Naive thymus-derived CD4-positive, alpha-beta T cell (primary cell): Measurements from ENCODE around the gene MED13. TPM values are rescaled to one million over a fixed set of nuclear protein-coding genes. Genes with fewer than 3 reads are reported as not detected.

Source experiments
- ATAC-seq: fragments of 150-1000 bp; cut with Tn5 transposase; 2 replicates; pipeline ENCODE4 v1.10.0; 2021; ENCODE audit warnings: mild to moderate bottlenecking, moderate library complexity
- CTCF ChIA-PET: fragments of 350-600 bp; sonication (Branson Sonifier 250); formaldehyde crosslinking; loops from one replicate; lab custom pipeline; 2021; ENCODE audit warnings: antibody characterized with exemption; lab: Charles Lee
- POLR2A ChIA-PET: fragments of 350-600 bp; sonication (Branson Sonifier 250); formaldehyde crosslinking; loops from one replicate; lab custom pipeline; 2021; ENCODE audit warnings: antibody characterized with exemption, inconsistent platforms; lab: Charles Lee
- DNase-seq, 9 donors: peaks; one replicate each; pipeline versions ENCODE4 v3.0.0 to v3.0.0-alpha.2; 2020 to 2022; ENCODE audit warnings: mixed read lengths in 1 of 9
- H3K27ac ChIP-seq: one replicate; pipeline ENCODE4 v1.7.0; 2013; ENCODE audit warnings: mild to moderate bottlenecking, low read depth, low read length, moderate library complexity
- H3K27me3 ChIP-seq, 2 donors: one replicate each; pipeline ENCODE4 v1.7.0; 2013; ENCODE audit warnings: low read length in 2 of 2, mild to moderate bottlenecking in 2 of 2, moderate library complexity in 2 of 2; ENCODE audit not compliant: control insufficient read depth in 2 of 2, insufficient read depth in 2 of 2
- H3K36me3 ChIP-seq, 3 experiments: 1 replicate in 2 of 3; 2 replicates in 1 of 3; pipeline ENCODE4 v1.7.0; 2013; ENCODE audit warnings: low read length in 3 of 3, mild to moderate bottlenecking in 3 of 3, moderate library complexity in 1 of 3; ENCODE audit not compliant: insufficient read depth in 3 of 3, control insufficient read depth in 2 of 3
- H3K4me1 ChIP-seq, 2 donors: one replicate each; pipeline ENCODE4 v1.7.0; 2013; ENCODE audit warnings: low read length in 2 of 2, mild to moderate bottlenecking in 2 of 2, moderate library complexity in 1 of 2; ENCODE audit not compliant: control insufficient read depth in 2 of 2, insufficient read depth in 2 of 2
- H3K4me3 ChIP-seq: 2 replicates; pipeline ENCODE4 v1.7.0; 2013; ENCODE audit warnings: mild to moderate bottlenecking, low read length
- H3K9me3 ChIP-seq, 3 experiments: 1 replicate in 2 of 3; 2 replicates in 1 of 3; pipeline ENCODE4 v1.7.0; 2013; ENCODE audit warnings: low read length in 3 of 3; ENCODE audit not compliant: control insufficient read depth in 2 of 3
- H3K27ac Mint-ChIP-seq, 9 donors: one replicate each; pipeline ENCODE4 v1.8.0; 2020 to 2022; ENCODE audit warnings: mixed read lengths in 9 of 9, mild to moderate bottlenecking in 8 of 9, moderate library complexity in 5 of 9, inconsistent platforms in 2 of 9
- H3K27me3 Mint-ChIP-seq, 5 donors: one replicate each; pipeline ENCODE4 v1.8.0; 2021 to 2022; ENCODE audit warnings: mixed read lengths in 5 of 5, mild to moderate bottlenecking in 1 of 5
- H3K36me3 Mint-ChIP-seq, 5 donors: one replicate each; pipeline ENCODE4 v1.8.0; 2020 to 2022; ENCODE audit warnings: mixed read lengths in 5 of 5, mild to moderate bottlenecking in 3 of 5, inconsistent platforms in 1 of 5
- H3K4me1 Mint-ChIP-seq, 7 donors: one replicate each; pipeline ENCODE4 v1.8.0; 2020 to 2022; ENCODE audit warnings: mixed read lengths in 7 of 7, mild to moderate bottlenecking in 3 of 7, inconsistent platforms in 1 of 7
- H3K4me3 Mint-ChIP-seq, 10 donors: one replicate each; pipeline ENCODE4 v1.8.0; 2020 to 2022; ENCODE audit warnings: mild to moderate bottlenecking in 10 of 10, mixed read lengths in 10 of 10, moderate library complexity in 6 of 10, inconsistent platforms in 2 of 10
- H3K9me3 Mint-ChIP-seq, 11 donors: one replicate each; pipeline ENCODE4 v1.8.0; 2020 to 2022; ENCODE audit warnings: mixed read lengths in 11 of 11, mild to moderate bottlenecking in 4 of 11, inconsistent platforms in 1 of 11, moderate library complexity in 1 of 11
- intact Hi-C, 2 donors: fragments of 100-400 bp; cut with micrococcal nuclease; formaldehyde crosslinking; loops; one replicate each; pipeline ENCODE4 v1.15.1; 2023
- polyA plus RNA-seq, 2 donors: library from polyadenylated mRNA; unstranded; fragments of 300-500 nt; fragmentation: Illumina TruSeq; gene quantifications; one replicate each; pipeline ENCODE4 v1.2.3, GENCODE V29; 2021
- total RNA-seq, 6 experiments: library from RNA in 5 of 6; stranded (reverse) in 5 of 6; gene quantifications; 1 replicate in 5 of 6; 2 replicates in 1 of 6; pipeline ENCODE4 v1.2.3 and lab custom pipeline; 2021 to 2026

MED13 gene
- total and polyA plus RNA-seq, 7 experiments from 2014 or later = 3.6 to 84.8 (median 70.0) TPM

- peaks cover 0 to 2% (median 0%) of the 10 kb centered on the region in 7 donors for H3K4me1 Mint-ChIP-seq
- H3K9me3 ChIP-seq = no peaks in the 10 kb centered on the region
- DNase-seq (peak in 7 of 9 donors; percentile 13 to 51 (median 24)), ATAC-seq (peak; percentile 90)
- H3K27ac ChIP-seq = no peak overlapping the region
- CTCF ChIA-PET = interaction anchor here (0.6 to 1.2 kb wide), 2 partner anchors 9 to 62 kb away, joined by 3 to 6 read pairs; no protein-coding TSS in a partner anchor
- intact Hi-C loops = loop anchor here in 1 of 2 donors (1.0 kb wide), 1 partner anchor 246 kb away; the partner anchor contains the start of gene BRIP1
- no peaks in the 10 kb centered on the region for H3K36me3 Mint-ChIP-seq
- peaks cover 0 to 11% (median 0%) of the 10 kb centered on the region in 5 donors for H3K27me3 Mint-ChIP-seq
- H3K4me3 Mint-ChIP-seq = no peak overlapping the region
- no peaks in the 10 kb centered on the region for H3K4me1 ChIP-seq
- no peak overlapping the region for H3K4me3 ChIP-seq
- no peaks in the 10 kb centered on the region for H3K27me3 ChIP-seq
- H3K9me3 Mint-ChIP-seq = peaks cover 0 to 1% (median 0%) of the 10 kb centered on the region in 11 donors
- H3K27ac Mint-ChIP-seq = no peak overlapping the region
- H3K36me3 ChIP-seq = no peaks in the 10 kb centered on the region
- POLR2A ChIA-PET = interaction anchor here (0.8 kb wide), 1 partner anchor 8 kb away, joined by 3 read pairs; no protein-coding TSS in a partner anchor
Observed at GRCh38 chr17:62109378-62109902, 44.4 kb upstream of the MED13 start.

GRCh38 chr17:62105861-62106260 is 40.8 kb upstream of the MED13 start:
- H3K4me3 Mint-ChIP-seq = no peak overlapping the region
- peaks cover 0 to 2% (median 0%) of the 10 kb centered on the region in 7 donors for H3K4me1 Mint-ChIP-seq
- H3K36me3 Mint-ChIP-seq = no peaks in the 10 kb centered on the region
- ChIA-PET POLR2A (no interaction called here), CTCF (no interaction called here)
- Histone ChIP-seq H3K4me3 (no peak overlapping the region), H3K36me3 (no peaks in the 10 kb centered on the region), H3K27me3 (no peaks in the 10 kb centered on the region), H3K27ac (no peak overlapping the region), H3K9me3 (no peaks in the 10 kb centered on the region), H3K4me1 (no peaks in the 10 kb centered on the region)
- no peak overlapping the region for H3K27ac Mint-ChIP-seq
- DNase-seq (no peak), ATAC-seq (no peak)
- intact Hi-C loops = no loop called here
- H3K27me3 Mint-ChIP-seq = peaks cover 0 to 5% (median 0%) of the 10 kb centered on the region in 5 donors
- no peaks in the 10 kb centered on the region for H3K9me3 Mint-ChIP-seq

- ChIA-PET CTCF (no interaction called here), POLR2A (no interaction called here)
- no peaks in the 10 kb centered on the region for H3K36me3 Mint-ChIP-seq
- no peak for ATAC-seq
- peaks cover 0 to 2% (median 0%) of the 10 kb centered on the region in 7 donors for H3K4me1 Mint-ChIP-seq
- no peaks in the 10 kb centered on the region for H3K36me3 ChIP-seq
- H3K4me3 ChIP-seq = no peak overlapping the region
- DNase-seq = no peak
- H3K27me3 Mint-ChIP-seq = peaks cover 0 to 5% (median 0%) of the 10 kb centered on the region in 5 donors
- no peak overlapping the region for H3K4me3 Mint-ChIP-seq
- H3K27me3 ChIP-seq = no peaks in the 10 kb centered on the region
- H3K4me1 ChIP-seq = no peaks in the 10 kb centered on the region
- peak overlapping the region in 1 of 9 donors; percentile 23 for H3K27ac Mint-ChIP-seq
- H3K9me3 ChIP-seq = no peaks in the 10 kb centered on the region
- H3K27ac ChIP-seq = no peak overlapping the region
- intact Hi-C loops = no loop called here
- no peaks in the 10 kb centered on the region for H3K9me3 Mint-ChIP-seq
Observed at GRCh38 chr17:62105357-62105756, 40.3 kb upstream of the MED13 start.

- CTCF ChIA-PET = interaction anchor here (1.3 kb wide), 1 partner anchor 8 kb away, joined by 3 read pairs; no protein-coding TSS in a partner anchor
- H3K27ac ChIP-seq = no peak overlapping the region
Observed at GRCh38 chr17:62101515-62101914, 36.4 kb upstream of the MED13 start.

GRCh38 chr17:62101090-62101489 is 36.0 kb upstream of the MED13 start:
- Histone ChIP-seq H3K27me3 (no peaks in the 10 kb centered on the region), H3K27ac (no peak overlapping the region), H3K4me1 (no peaks in the 10 kb centered on the region), H3K4me3 (no peak overlapping the region), H3K36me3 (no peaks in the 10 kb centered on the region), H3K9me3 (no peaks in the 10 kb centered on the region)
- Mint-ChIP-seq H3K9me3 (no peaks in the 10 kb centered on the region), H3K36me3 (no peaks in the 10 kb centered on the region), H3K27me3 (peaks cover 0 to 6% (median 0%) of the 10 kb centered on the region in 5 donors), H3K4me3 (no peak overlapping the region), H3K4me1 (peaks cover 5 to 10% (median 8%) of the 10 kb centered on the region in 7 donors), H3K27ac (no peak overlapping the region)
- DNase-seq (no peak), ATAC-seq (no peak)
- intact Hi-C loops = no loop called here
- POLR2A ChIA-PET = interaction anchor here (1.0 kb wide), 1 partner anchor 9 kb away, joined by 3 read pairs; no protein-coding TSS in a partner anchor
- CTCF ChIA-PET = interaction anchor here (1.3 kb wide), 1 partner anchor 8 kb away, joined by 3 read pairs; no protein-coding TSS in a partner anchor

More at GRCh38 chr17:62101515-62101914, 36.4 kb upstream of the MED13 start:
- Histone ChIP-seq H3K4me3 (no peak overlapping the region), H3K4me1 (no peaks in the 10 kb centered on the region), H3K27me3 (no peaks in the 10 kb centered on the region), H3K36me3 (no peaks in the 10 kb centered on the region), H3K9me3 (no peaks in the 10 kb centered on the region)
- DNase-seq (no peak), ATAC-seq (no peak)
- Mint-ChIP-seq H3K4me1 (peaks cover 5 to 10% (median 8%) of the 10 kb centered on the region in 7 donors), H3K36me3 (no peaks in the 10 kb centered on the region), H3K9me3 (no peaks in the 10 kb centered on the region), H3K4me3 (no peak overlapping the region), H3K27me3 (peaks cover 0 to 6% (median 0%) of the 10 kb centered on the region in 5 donors), H3K27ac (no peak overlapping the region)
- POLR2A ChIA-PET = interaction anchor here (1.0 kb wide), 1 partner anchor 8 kb away, joined by 3 read pairs; no protein-coding TSS in a partner anchor
- intact Hi-C loops = no loop called here

- H3K4me1 ChIP-seq = no peaks in the 10 kb centered on the region
- peaks cover 5 to 10% (median 8%) of the 10 kb centered on the region in 7 donors for H3K4me1 Mint-ChIP-seq
- ChIA-PET CTCF (interaction anchor here (1.3 kb wide), 1 partner anchor 9 kb away, joined by 3 read pairs; no protein-coding TSS in a partner anchor), POLR2A (no interaction called here)
- no peaks in the 10 kb centered on the region for H3K9me3 Mint-ChIP-seq
- H3K27me3 Mint-ChIP-seq = peaks cover 0 to 3% (median 0%) of the 10 kb centered on the region in 5 donors
- ATAC-seq = no peak
- H3K4me3 ChIP-seq = no peak overlapping the region
- H3K36me3 ChIP-seq = no peaks in the 10 kb centered on the region
- no peaks in the 10 kb centered on the region for H3K9me3 ChIP-seq
- H3K4me3 Mint-ChIP-seq = no peak overlapping the region
- no peaks in the 10 kb centered on the region for H3K27me3 ChIP-seq
- no peaks in the 10 kb centered on the region for H3K36me3 Mint-ChIP-seq
- H3K27ac Mint-ChIP-seq = no peak overlapping the region
- intact Hi-C loops = no loop called here
- DNase-seq = no peak
- no peak overlapping the region for H3K27ac ChIP-seq
Observed at GRCh38 chr17:62100055-62100454, 35.0 kb upstream of the MED13 start.
